ENCODE data around the gene DDX11.
"Not testable (repeated sequence)": the region's sequence is repeated elsewhere in the genome, so short reads cannot be mapped to it uniquely, and the experiment has no call there.

DDX11 gene

GRCh38 chr12:31119192-31119802, 45.6 kb downstream of the DDX11 start:
- H3K27me3 Mint-ChIP-seq, result peaks cover 18% of the 10 kb centered on the region
- H3K4me3 Mint-ChIP-seq, result no peak overlapping the region
- no peaks in the 10 kb centered on the region for H3K9me3 Mint-ChIP-seq
- H3K36me3 Mint-ChIP-seq (ENCODE audit: low read depth), result no peaks in the 10 kb centered on the region
- no peak overlapping the region for H3K27ac Mint-ChIP-seq
- H3K4me1 Mint-ChIP-seq (ENCODE audit: low read depth), result peaks cover 11% of the 10 kb centered on the region

- Mint-ChIP-seq H3K36me3 (ENCODE audit: low read depth) (no peaks in the 10 kb centered on the region), H3K4me1 (ENCODE audit: low read depth) (peaks cover 11% of the 10 kb centered on the region), H3K9me3 (no peaks in the 10 kb centered on the region), H3K27ac (no peak overlapping the region), H3K4me3 (no peak overlapping the region), H3K27me3 (peaks cover 16% of the 10 kb centered on the region)
Observed at GRCh38 chr12:31119803-31120211, 46.1 kb downstream of the DDX11 start.

- Mint-ChIP-seq H3K27me3 (peaks cover 12% of the 10 kb centered on the region), H3K36me3 (ENCODE audit: low read depth) (no peaks in the 10 kb centered on the region), H3K4me3 (peak overlapping the region; percentile 60), H3K4me1 (ENCODE audit: low read depth) (peaks cover 11% of the 10 kb centered on the region), H3K27ac (no peak overlapping the region), H3K9me3 (no peaks in the 10 kb centered on the region)
Observed at GRCh38 chr12:31120392-31121008, 46.8 kb downstream of the DDX11 start.

- not testable (repeated sequence) for H3K4me3 Mint-ChIP-seq; H3K27me3 Mint-ChIP-seq; H3K9me3 Mint-ChIP-seq; H3K36me3 Mint-ChIP-seq (ENCODE audit: low read depth); H3K27ac Mint-ChIP-seq
- H3K4me1 Mint-ChIP-seq (ENCODE audit: low read depth), result peaks cover 11% of the 10 kb centered on the region
Observed at GRCh38 chr12:31121022-31121728, 47.5 kb downstream of the DDX11 start.

GRCh38 chr12:31122481-31122880, 48.8 kb downstream of the DDX11 start:
- H3K36me3 Mint-ChIP-seq (ENCODE audit: low read depth), result no peaks in the 10 kb centered on the region
- H3K27ac Mint-ChIP-seq, result no peak overlapping the region
- H3K9me3 Mint-ChIP-seq, result no peaks in the 10 kb centered on the region
- no peak overlapping the region for H3K4me3 Mint-ChIP-seq
- peaks cover 7% of the 10 kb centered on the region for H3K27me3 Mint-ChIP-seq
- H3K4me1 Mint-ChIP-seq (ENCODE audit: low read depth), result peaks cover 4% of the 10 kb centered on the region

- not testable (repeated sequence) for H3K27me3 Mint-ChIP-seq; H3K4me1 Mint-ChIP-seq (ENCODE audit: low read depth); H3K36me3 Mint-ChIP-seq (ENCODE audit: low read depth); H3K9me3 Mint-ChIP-seq; H3K27ac Mint-ChIP-seq; H3K4me3 Mint-ChIP-seq
Observed at GRCh38 chr12:31124158-31124557, 50.5 kb downstream of the DDX11 start.

GRCh38 chr12:31125171-31125570, 51.5 kb downstream of the DDX11 start:
- H3K27ac Mint-ChIP-seq; H3K36me3 Mint-ChIP-seq (ENCODE audit: low read depth); H3K9me3 Mint-ChIP-seq; H3K4me1 Mint-ChIP-seq (ENCODE audit: low read depth); H3K27me3 Mint-ChIP-seq; H3K4me3 Mint-ChIP-seq: not testable (repeated sequence)

- H3K4me3 Mint-ChIP-seq; H3K27me3 Mint-ChIP-seq; H3K36me3 Mint-ChIP-seq (ENCODE audit: low read depth); H3K9me3 Mint-ChIP-seq; H3K27ac Mint-ChIP-seq; H3K4me1 Mint-ChIP-seq (ENCODE audit: low read depth): not testable (repeated sequence)
Observed at GRCh38 chr12:31127209-31127848, 53.7 kb downstream of the DDX11 start.

- not testable (repeated sequence) for H3K4me3 Mint-ChIP-seq; H3K27ac Mint-ChIP-seq; H3K27me3 Mint-ChIP-seq; H3K36me3 Mint-ChIP-seq (ENCODE audit: low read depth); H3K4me1 Mint-ChIP-seq (ENCODE audit: low read depth); H3K9me3 Mint-ChIP-seq
Observed at GRCh38 chr12:31136581-31136980, 62.9 kb downstream of the DDX11 start.

- not testable (repeated sequence) for H3K27me3 Mint-ChIP-seq; H3K4me3 Mint-ChIP-seq; H3K4me1 Mint-ChIP-seq (ENCODE audit: low read depth); H3K27ac Mint-ChIP-seq; H3K9me3 Mint-ChIP-seq; H3K36me3 Mint-ChIP-seq (ENCODE audit: low read depth)
Observed at GRCh38 chr12:31144768-31145167, 71.1 kb downstream of the DDX11 start.

GRCh38 chr12:31145296-31145695, 71.6 kb downstream of the DDX11 start:
- H3K9me3 Mint-ChIP-seq; H3K36me3 Mint-ChIP-seq (ENCODE audit: low read depth); H3K4me3 Mint-ChIP-seq; H3K4me1 Mint-ChIP-seq (ENCODE audit: low read depth); H3K27me3 Mint-ChIP-seq; H3K27ac Mint-ChIP-seq: not testable (repeated sequence)

- not testable (repeated sequence) for H3K4me3 Mint-ChIP-seq; H3K27me3 Mint-ChIP-seq; H3K36me3 Mint-ChIP-seq (ENCODE audit: low read depth); H3K27ac Mint-ChIP-seq; H3K9me3 Mint-ChIP-seq; H3K4me1 Mint-ChIP-seq (ENCODE audit: low read depth)
Observed at GRCh38 chr12:31147415-31147814, 73.8 kb downstream of the DDX11 start.

GRCh38 chr12:31150766-31151165, 77.1 kb downstream of the DDX11 start:
- peaks cover 12% of the 10 kb centered on the region for H3K27me3 Mint-ChIP-seq
- H3K4me3 Mint-ChIP-seq; H3K36me3 Mint-ChIP-seq (ENCODE audit: low read depth); H3K4me1 Mint-ChIP-seq (ENCODE audit: low read depth); H3K9me3 Mint-ChIP-seq; H3K27ac Mint-ChIP-seq: not testable (repeated sequence)
